HG03139 (cell line): ENCODE results near the gene MADD.
A peak's percentile ranks its signal among the peaks of the same experiment; 100 is the strongest.

Experiments used
- ATAC-seq: cut with Tn5 transposase; IDR thresholded peaks from one replicate; pipeline ENCODE4 v1.9.1; 2021; ENCODE audit not compliant: unreplicated experiment

MADD gene

GRCh38 chr11:47269829-47270305 lies at the start of gene MADD:
Gene MADD (plus strand): TSS chr11:47270133.
- ATAC-seq, result peak; percentile 56

GRCh38 chr11:47220401-47220821 lies 49.5 kb upstream of the MADD start:
- ATAC-seq, result no peak

GRCh38 chr11:47222696-47223095 lies 47.2 kb upstream of the MADD start:
- no peak for ATAC-seq

- peak; percentile 82 for ATAC-seq
Observed at GRCh38 chr11:47225552-47226400, 44.2 kb upstream of the MADD start.

GRCh38 chr11:47229161-47229560 lies 40.8 kb upstream of the MADD start:
- no peak for ATAC-seq

- no peak for ATAC-seq
Observed at GRCh38 chr11:47233051-47233450, 36.9 kb upstream of the MADD start.

- ATAC-seq, result no peak
Observed at GRCh38 chr11:47233989-47234668, 35.8 kb upstream of the MADD start.

- no peak for ATAC-seq
Observed at GRCh38 chr11:47234669-47235100, 35.2 kb upstream of the MADD start.

GRCh38 chr11:47235163-47235562 lies 34.8 kb upstream of the MADD start:
- ATAC-seq, result no peak

- no peak for ATAC-seq
Observed at GRCh38 chr11:47236482-47236881, 33.5 kb upstream of the MADD start.

GRCh38 chr11:47239852-47240251 lies 30.1 kb upstream of the MADD start:
- ATAC-seq, result no peak

GRCh38 chr11:47241841-47242301 lies 28.1 kb upstream of the MADD start:
- no peak for ATAC-seq

GRCh38 chr11:47242596-47243192 lies 27.2 kb upstream of the MADD start:
- no peak for ATAC-seq

GRCh38 chr11:47243454-47243853 lies 26.5 kb upstream of the MADD start:
- ATAC-seq, result no peak

GRCh38 chr11:47244448-47245350 lies 25.2 kb upstream of the MADD start:
- no peak for ATAC-seq

GRCh38 chr11:47245611-47246357 lies 24.1 kb upstream of the MADD start:
- no peak for ATAC-seq

GRCh38 chr11:47247502-47247901 lies 22.4 kb upstream of the MADD start:
- ATAC-seq, result no peak

- peak; percentile 25 for ATAC-seq
Observed at GRCh38 chr11:47248304-47248663, 21.6 kb upstream of the MADD start.

- ATAC-seq, result peak; percentile 84
Observed at GRCh38 chr11:47248664-47249377, 21.1 kb upstream of the MADD start, which contains the start of gene ACP2. Gene ACP2 (minus strand): TSS chr11:47248814. CDS start chr11:47248789, 25 bp downstream.
